HCT116 (cell line): Measurements from ENCODE around the gene DCAF4. TPM values are rescaled to one million over a fixed set of nuclear protein-coding genes. Genes with fewer than 3 reads are reported as not detected.

Source experiments
- ATAC-seq: fragments of 200-7000 bp; cut with Tn5 transposase; 2 replicates; pipeline ENCODE4 v1.9.1; 2020; ENCODE audit warnings: mild to moderate bottlenecking, moderate library complexity
- BruUV-seq: library from RNA; stranded (reverse); fragments of 400-500 nt; replicated peaks from 2 replicates; lab custom pipeline; 2021; lab: Mats Ljungman, UMichigan
- CTCF ChIA-PET: fragments of 300-600 bp; sonication (Branson Sonifier 250); formaldehyde crosslinking; loops from one replicate; lab custom pipeline; 2021; ENCODE audit warnings: antibody characterized with exemption; lab: Charles Lee
- POLR2A ChIA-PET: fragments of 300-600, 350-600 bp; sonication (Branson Sonifier 250); formaldehyde crosslinking; loops from one replicate; lab custom pipeline; 2021; ENCODE audit warnings: antibody characterized with exemption; lab: Charles Lee
- RAD21 ChIA-PET, 2 experiments: fragments of 300-600 bp; sonication (Branson Sonifier 250); formaldehyde crosslinking; loops; one replicate each; lab custom pipeline; 2023; ENCODE audit warnings: low total read pairs in 2 of 2; ENCODE audit not compliant: uncharacterized antibody in 2 of 2, unreplicated experiment in 2 of 2, low non-redundant PET in 1 of 2; lab: Charles Lee
- DNase-seq: peaks from one replicate; pipeline ENCODE4 v3.0.0-alpha.2; 2010; ENCODE audit warnings: low read depth, low spot score
- H2AFZ ChIP-seq: fragments of 200-600 bp; shearing (Covaris generic), sonication (generic); 2 replicates; pipeline ENCODE4 v1.6.1; 2017; ENCODE audit warnings: low read depth, mixed run types, mixed read lengths, antibody characterized with exemption, low read length; ENCODE audit not compliant: poor library complexity, severe bottlenecking
- H3K27ac ChIP-seq: 2 replicates; pipeline ENCODE4 v1.5.1; 2012; ENCODE audit warnings: low read depth, low read length
- H3K27me3 ChIP-seq: fragments of 200-600 bp; sonication (generic); 2 replicates; pipeline ENCODE4 v1.6.1; 2016; ENCODE audit warnings: mixed run types, low read length, mixed read lengths; ENCODE audit not compliant: insufficient read depth
- H3K36me3 ChIP-seq, 2 experiments: fragments of 200-500 bp in 1 of 2; fragments of 200-600 bp in 1 of 2; sonication (Bioruptor generic) in 1 of 2; sonication (generic) in 1 of 2; 2 replicates each; pipeline versions ENCODE4 v1.5.1 to v1.6.1; 2014 to 2016; ENCODE audit warnings: low read length in 2 of 2, inconsistent platforms in 1 of 2, mixed read lengths in 1 of 2, mixed run types in 1 of 2; ENCODE audit not compliant: insufficient read depth in 2 of 2, control insufficient read depth in 1 of 2
- H3K4me1 ChIP-seq, 2 experiments: fragments of 200-600 bp in 1 of 2; sonication (generic) in 1 of 2; 2 replicates each; pipeline versions ENCODE4 v1.5.1 to v1.6.1; 2012 to 2017; ENCODE audit warnings: low read length in 2 of 2, inconsistent platforms in 1 of 2, mild to moderate bottlenecking in 1 of 2, mixed read lengths in 1 of 2, mixed run types in 1 of 2, moderate library complexity in 1 of 2; ENCODE audit not compliant: insufficient read depth in 2 of 2, control insufficient read depth in 1 of 2
- H3K4me2 ChIP-seq: fragments of 200-600 bp; sonication (generic); 2 replicates; pipeline ENCODE4 v1.6.1; 2017; ENCODE audit warnings: mixed run types, low read length, mixed read lengths
- H3K4me3 ChIP-seq, 2 experiments: fragments of 200-600 bp in 1 of 2; sonication (generic) in 1 of 2; replicated peaks in 1 of 2; 2 replicates each; pipeline ENCODE4 v1.5.1; 2011 to 2016; ENCODE audit warnings: low read length in 2 of 2, control low read depth in 1 of 2, low read depth in 1 of 2, mild to moderate bottlenecking in 1 of 2, mixed read lengths in 1 of 2, mixed run types in 1 of 2
- H3K79me2 ChIP-seq: fragments of 200-600 bp; sonication (generic); 2 replicates; pipeline ENCODE4 v1.6.1; 2017; ENCODE audit warnings: mild to moderate bottlenecking, mixed run types, low read length, moderate library complexity, mixed read lengths; ENCODE audit not compliant: insufficient read depth
- H3K9ac ChIP-seq: fragments of 200-600 bp; sonication (generic); 2 replicates; pipeline ENCODE4 v1.6.1; 2016; ENCODE audit warnings: low read length, mixed read lengths
- H3K9me2 ChIP-seq: fragments of 200-600 bp; sonication (generic), shearing (Covaris generic); 2 replicates; pipeline ENCODE4 v1.6.1; 2017; ENCODE audit warnings: mixed run types, mild to moderate bottlenecking, moderate library complexity; ENCODE audit not compliant: insufficient read depth
- H3K9me3 ChIP-seq, 2 experiments: fragments of 200-500 bp in 1 of 2; fragments of 200-600 bp in 1 of 2; sonication (Bioruptor generic) in 1 of 2; sonication (generic) in 1 of 2; 2 replicates each; pipeline ENCODE4 v1.6.1; 2014 to 2017; ENCODE audit warnings: low read length in 2 of 2, mixed read lengths in 2 of 2, inconsistent platforms in 1 of 2, low read depth in 1 of 2, mild to moderate bottlenecking in 1 of 2, mixed run types in 1 of 2, moderate library complexity in 1 of 2; ENCODE audit not compliant: control insufficient read depth in 1 of 2, insufficient read depth in 1 of 2
- H4K20me1 ChIP-seq: fragments of 200-600 bp; sonication (generic), shearing (Covaris generic); 2 replicates; pipeline ENCODE4 v1.6.1; 2017; ENCODE audit warnings: mixed run types, mild to moderate bottlenecking, moderate library complexity; ENCODE audit not compliant: insufficient read depth
- ATF3 ChIP-seq: IDR thresholded peaks from 2 replicates; pipeline ENCODE4 v1.6.1; 2012
- CBX3 ChIP-seq: IDR thresholded peaks from 2 replicates; pipeline ENCODE4 v1.6.1; 2012; ENCODE audit warnings: low read depth
- CEBPB ChIP-seq: IDR thresholded peaks from 2 replicates; pipeline ENCODE4 v1.6.1; 2012; ENCODE audit warnings: low read depth
- EGR1 ChIP-seq: IDR thresholded peaks from 2 replicates; pipeline ENCODE4 v1.6.1; 2012; ENCODE audit warnings: low read depth
- EZH2 ChIP-seq: fragments of 200-600 bp; sonication (generic); IDR thresholded peaks from 2 replicates; pipeline ENCODE4 v1.6.1; 2017; ENCODE audit warnings: antibody characterized with exemption, mixed run types
- MAX ChIP-seq: IDR thresholded peaks from 2 replicates; pipeline ENCODE4 v1.6.1; 2012
- POLR2A ChIP-seq: IDR thresholded peaks from 2 replicates; pipeline ENCODE4 v1.7.0; 2011; ENCODE audit warnings: borderline replicate concordance; ENCODE audit not compliant: insufficient read depth, insufficient read length; ENCODE audit errors: extremely low read depth
- RAD21 ChIP-seq: IDR thresholded peaks from 2 replicates; pipeline ENCODE4 v1.6.1; 2012; ENCODE audit warnings: low read depth, mild to moderate bottlenecking
- SIN3A ChIP-seq: IDR thresholded peaks from 2 replicates; pipeline ENCODE4 v1.6.1; 2012; ENCODE audit warnings: low read depth
- SP1 ChIP-seq: IDR thresholded peaks from 2 replicates; pipeline ENCODE4 v1.6.1; 2012; ENCODE audit warnings: low read depth
- SRF ChIP-seq: IDR thresholded peaks from 2 replicates; pipeline ENCODE4 v1.6.1; 2012; ENCODE audit warnings: low read depth
- TCF7L2 ChIP-seq: IDR thresholded peaks from 2 replicates; pipeline ENCODE4 v1.7.0; 2011; ENCODE audit warnings: borderline replicate concordance, inconsistent platforms; ENCODE audit not compliant: insufficient read depth, insufficient read length; ENCODE audit errors: extremely low read depth
- YY1 ChIP-seq: IDR thresholded peaks from 2 replicates; pipeline ENCODE4 v1.6.1; 2011; ENCODE audit warnings: low read length, low read depth, moderate library complexity, mild to moderate bottlenecking; ENCODE audit not compliant: insufficient replicate concordance; ENCODE audit errors: extremely low read depth
- ZNF274 ChIP-seq: fragments of 200-500 bp; sonication (Bioruptor generic); IDR thresholded peaks from 2 replicates; pipeline ENCODE4 v1.6.1; 2014; ENCODE audit warnings: mild to moderate bottlenecking, low read depth, low read length, inconsistent platforms
- intact Hi-C: fragments of 100-400 bp; cut with micrococcal nuclease; formaldehyde crosslinking; loops from 2 replicates; pipeline ENCODE4 v1.10.0; 2022
- total RNA-seq: library from RNA; stranded (reverse); gene quantifications from one replicate; pipeline ENCODE4 v1.2.1, GENCODE V29; 2021; ENCODE audit not compliant: unreplicated experiment
- TF ChIP-seq, protein P1 (sequence below), 3 experiments: fragments of 200-600 bp in 1 of 3; sonication (generic) in 1 of 3; IDR thresholded peaks in 2 of 3; conservative IDR thresholded peaks in 1 of 3; 2 replicates each; pipeline ENCODE4 v1.5.1; 2012 to 2017; ENCODE audit warnings: low read depth in 2 of 3, low read length in 2 of 3, antibody characterized with exemption in 1 of 3, borderline replicate concordance in 1 of 3, control low read depth in 1 of 3, mild to moderate bottlenecking in 1 of 3, mixed read lengths in 1 of 3, mixed run types in 1 of 3, moderate library complexity in 1 of 3; ENCODE audit not compliant: insufficient read depth in 1 of 3
- TF ChIP-seq, protein P2 (sequence below): IDR thresholded peaks from 2 replicates; pipeline ENCODE4 v1.6.1; 2012; ENCODE audit warnings: low read depth
- TF ChIP-seq, protein P3 (sequence below): IDR thresholded peaks from 2 replicates; pipeline ENCODE4 v1.6.1; 2011; ENCODE audit warnings: mild to moderate bottlenecking, low read length, moderate library complexity; ENCODE audit not compliant: insufficient replicate concordance; ENCODE audit errors: extremely low read depth

Gene DCAF4
- total RNA-seq, 1 experiment from 2014 or later, result 19.3 TPM

GRCh38 chr14:72888636-72889201, 37.5 kb upstream of the DCAF4 start:
- RAD21 ChIA-PET, result no interaction called here
- ATAC-seq (no peak), DNase-seq (no peak)
- H3K27ac ChIP-seq, result no peak overlapping the region
- H2AFZ ChIP-seq, result no peak overlapping the region
- H3K4me2 ChIP-seq, result no peak overlapping the region
- no peak overlapping the region for H3K9ac ChIP-seq
- H4K20me1 ChIP-seq, result no peaks in the 10 kb centered on the region
- H3K4me3 ChIP-seq, result no peak overlapping the region
- H3K27me3 ChIP-seq, result peaks cover 12% of the 10 kb centered on the region; the same call in 1 of the 2 replicates
- CTCF ChIA-PET, result interaction anchor here (1.6 kb wide), 1 partner anchor 375 kb away, joined by 5 read pairs; no protein-coding TSS in a partner anchor
- H3K36me3 ChIP-seq, result no peaks in the 10 kb centered on the region
- no peak for TF ChIP-seq EZH2
- no peak for TF ChIP-seq TCF7L2
- TF ChIP-seq ZNF274, result no peak
- TF ChIP-seq, protein P1, sequence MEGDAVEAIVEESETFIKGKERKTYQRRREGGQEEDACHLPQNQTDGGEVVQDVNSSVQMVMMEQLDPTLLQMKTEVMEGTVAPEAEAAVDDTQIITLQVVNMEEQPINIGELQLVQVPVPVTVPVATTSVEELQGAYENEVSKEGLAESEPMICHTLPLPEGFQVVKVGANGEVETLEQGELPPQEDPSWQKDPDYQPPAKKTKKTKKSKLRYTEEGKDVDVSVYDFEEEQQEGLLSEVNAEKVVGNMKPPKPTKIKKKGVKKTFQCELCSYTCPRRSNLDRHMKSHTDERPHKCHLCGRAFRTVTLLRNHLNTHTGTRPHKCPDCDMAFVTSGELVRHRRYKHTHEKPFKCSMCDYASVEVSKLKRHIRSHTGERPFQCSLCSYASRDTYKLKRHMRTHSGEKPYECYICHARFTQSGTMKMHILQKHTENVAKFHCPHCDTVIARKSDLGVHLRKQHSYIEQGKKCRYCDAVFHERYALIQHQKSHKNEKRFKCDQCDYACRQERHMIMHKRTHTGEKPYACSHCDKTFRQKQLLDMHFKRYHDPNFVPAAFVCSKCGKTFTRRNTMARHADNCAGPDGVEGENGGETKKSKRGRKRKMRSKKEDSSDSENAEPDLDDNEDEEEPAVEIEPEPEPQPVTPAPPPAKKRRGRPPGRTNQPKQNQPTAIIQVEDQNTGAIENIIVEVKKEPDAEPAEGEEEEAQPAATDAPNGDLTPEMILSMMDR (IDR thresholded peaks at IDR 0.05 in 2 of 3, conservative IDR thresholded peaks at IDR 0.05 in 1 of 3; ENCODE audit: borderline replicate concordance in 1 of 3, insufficient read depth in 1 of 3, low read depth in 2 of 3, low read length in 2 of 3), result no peak
- TF ChIP-seq EGR1, result no peak
- TF ChIP-seq, protein P2, sequence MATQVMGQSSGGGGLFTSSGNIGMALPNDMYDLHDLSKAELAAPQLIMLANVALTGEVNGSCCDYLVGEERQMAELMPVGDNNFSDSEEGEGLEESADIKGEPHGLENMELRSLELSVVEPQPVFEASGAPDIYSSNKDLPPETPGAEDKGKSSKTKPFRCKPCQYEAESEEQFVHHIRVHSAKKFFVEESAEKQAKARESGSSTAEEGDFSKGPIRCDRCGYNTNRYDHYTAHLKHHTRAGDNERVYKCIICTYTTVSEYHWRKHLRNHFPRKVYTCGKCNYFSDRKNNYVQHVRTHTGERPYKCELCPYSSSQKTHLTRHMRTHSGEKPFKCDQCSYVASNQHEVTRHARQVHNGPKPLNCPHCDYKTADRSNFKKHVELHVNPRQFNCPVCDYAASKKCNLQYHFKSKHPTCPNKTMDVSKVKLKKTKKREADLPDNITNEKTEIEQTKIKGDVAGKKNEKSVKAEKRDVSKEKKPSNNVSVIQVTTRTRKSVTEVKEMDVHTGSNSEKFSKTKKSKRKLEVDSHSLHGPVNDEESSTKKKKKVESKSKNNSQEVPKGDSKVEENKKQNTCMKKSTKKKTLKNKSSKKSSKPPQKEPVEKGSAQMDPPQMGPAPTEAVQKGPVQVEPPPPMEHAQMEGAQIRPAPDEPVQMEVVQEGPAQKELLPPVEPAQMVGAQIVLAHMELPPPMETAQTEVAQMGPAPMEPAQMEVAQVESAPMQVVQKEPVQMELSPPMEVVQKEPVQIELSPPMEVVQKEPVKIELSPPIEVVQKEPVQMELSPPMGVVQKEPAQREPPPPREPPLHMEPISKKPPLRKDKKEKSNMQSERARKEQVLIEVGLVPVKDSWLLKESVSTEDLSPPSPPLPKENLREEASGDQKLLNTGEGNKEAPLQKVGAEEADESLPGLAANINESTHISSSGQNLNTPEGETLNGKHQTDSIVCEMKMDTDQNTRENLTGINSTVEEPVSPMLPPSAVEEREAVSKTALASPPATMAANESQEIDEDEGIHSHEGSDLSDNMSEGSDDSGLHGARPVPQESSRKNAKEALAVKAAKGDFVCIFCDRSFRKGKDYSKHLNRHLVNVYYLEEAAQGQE, result no peak
- TF ChIP-seq, protein P3, sequence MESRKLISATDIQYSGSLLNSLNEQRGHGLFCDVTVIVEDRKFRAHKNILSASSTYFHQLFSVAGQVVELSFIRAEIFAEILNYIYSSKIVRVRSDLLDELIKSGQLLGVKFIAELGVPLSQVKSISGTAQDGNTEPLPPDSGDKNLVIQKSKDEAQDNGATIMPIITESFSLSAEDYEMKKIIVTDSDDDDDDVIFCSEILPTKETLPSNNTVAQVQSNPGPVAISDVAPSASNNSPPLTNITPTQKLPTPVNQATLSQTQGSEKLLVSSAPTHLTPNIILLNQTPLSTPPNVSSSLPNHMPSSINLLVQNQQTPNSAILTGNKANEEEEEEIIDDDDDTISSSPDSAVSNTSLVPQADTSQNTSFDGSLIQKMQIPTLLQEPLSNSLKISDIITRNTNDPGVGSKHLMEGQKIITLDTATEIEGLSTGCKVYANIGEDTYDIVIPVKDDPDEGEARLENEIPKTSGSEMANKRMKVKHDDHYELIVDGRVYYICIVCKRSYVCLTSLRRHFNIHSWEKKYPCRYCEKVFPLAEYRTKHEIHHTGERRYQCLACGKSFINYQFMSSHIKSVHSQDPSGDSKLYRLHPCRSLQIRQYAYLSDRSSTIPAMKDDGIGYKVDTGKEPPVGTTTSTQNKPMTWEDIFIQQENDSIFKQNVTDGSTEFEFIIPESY, result no peak
- no peak for TF ChIP-seq ATF3
- TF ChIP-seq RAD21, result no peak
- no peak for TF ChIP-seq SIN3A
- TF ChIP-seq CEBPB, result no peak
- no peak for TF ChIP-seq CBX3
- TF ChIP-seq MAX, result no peak
- TF ChIP-seq SP1, result no peak
- TF ChIP-seq YY1, result no peak
- no peak for TF ChIP-seq POLR2A
- no peak for TF ChIP-seq SRF
- intact Hi-C loops, result no loop called here
- no peaks in the 10 kb centered on the region for H3K9me2 ChIP-seq
- peaks cover 0 to 10% of the 10 kb centered on the region in 2 experiments; a peak in 2 of 4 replicates for H3K4me1 ChIP-seq
- no TSS peak for BruUV-seq
- no peaks in the 10 kb centered on the region for H3K9me3 ChIP-seq
- POLR2A ChIA-PET, result no interaction called here
- H3K79me2 ChIP-seq, result no peaks in the 10 kb centered on the region
